Trophoblast cell (in vitro differentiated cells and primary cell): ENCODE results near the gene PDE10A.

ENCODE experiments used
- DNase-seq, 2 donors: peaks; one replicate each; pipeline ENCODE4 v3.0.0-alpha.2; 2016
- H2AFZ ChIP-seq: 2 replicates; pipeline ENCODE4 v1.6.1; 2013; ENCODE audit warnings: low read length, moderate library complexity, mild to moderate bottlenecking; ENCODE audit not compliant: insufficient read depth, poor library complexity
- H2AK5ac ChIP-seq: 2 replicates; pipeline ENCODE4 v1.6.1; 2013; ENCODE audit warnings: mild to moderate bottlenecking, low read length
- H2BK120ac ChIP-seq: 2 replicates; pipeline ENCODE4 v1.6.1; 2013; ENCODE audit warnings: low read length, mild to moderate bottlenecking, moderate library complexity; ENCODE audit not compliant: insufficient read depth, poor library complexity
- H2BK12ac ChIP-seq: 2 replicates; pipeline ENCODE4 v1.6.1; 2013; ENCODE audit warnings: mild to moderate bottlenecking, low read length, moderate library complexity
- H2BK5ac ChIP-seq: 2 replicates; pipeline ENCODE4 v1.6.1; 2013; ENCODE audit warnings: low read length, low read depth, moderate library complexity, mild to moderate bottlenecking; ENCODE audit not compliant: poor library complexity
- H3K14ac ChIP-seq: 2 replicates; pipeline ENCODE4 v1.6.1; 2013; ENCODE audit warnings: mild to moderate bottlenecking, low read length
- H3K18ac ChIP-seq: 2 replicates; pipeline ENCODE4 v1.6.1; 2013; ENCODE audit warnings: mild to moderate bottlenecking, low read length
- H3K23ac ChIP-seq: 2 replicates; pipeline ENCODE4 v1.6.1; 2013; ENCODE audit warnings: low read length
- H3K27ac ChIP-seq: 2 replicates; pipeline ENCODE4 v1.5.1; 2013; ENCODE audit warnings: low read depth, mild to moderate bottlenecking, inconsistent platforms, low read length, moderate library complexity
- H3K27me3 ChIP-seq: 2 replicates; pipeline ENCODE4 v1.6.1; 2013; ENCODE audit warnings: inconsistent platforms, mild to moderate bottlenecking, low read length, moderate library complexity; ENCODE audit not compliant: insufficient read depth
- H3K36me3 ChIP-seq, 2 experiments: 1 replicate in 1 of 2; 2 replicates in 1 of 2; pipeline ENCODE4 v1.6.1; 2013; ENCODE audit warnings: low read length in 2 of 2, mild to moderate bottlenecking in 2 of 2, moderate library complexity in 1 of 2; ENCODE audit not compliant: insufficient read depth in 2 of 2, control insufficient read depth in 1 of 2
- H3K4ac ChIP-seq: 2 replicates; pipeline ENCODE4 v1.6.1; 2013; ENCODE audit warnings: low read depth, mild to moderate bottlenecking, low read length, moderate library complexity
- H3K4me1 ChIP-seq, 2 experiments: 1 replicate in 1 of 2; 2 replicates in 1 of 2; pipeline ENCODE4 v1.6.1; 2013; ENCODE audit warnings: low read length in 2 of 2, mild to moderate bottlenecking in 2 of 2, moderate library complexity in 1 of 2; ENCODE audit not compliant: insufficient read depth in 2 of 2, control insufficient read depth in 1 of 2
- H3K4me2 ChIP-seq: 2 replicates; pipeline ENCODE4 v1.6.1; 2013; ENCODE audit warnings: inconsistent platforms, mild to moderate bottlenecking, low read length, moderate library complexity
- H3K4me3 ChIP-seq: 2 replicates; pipeline ENCODE4 v1.5.1; 2013; ENCODE audit warnings: mild to moderate bottlenecking, low read depth, low read length, inconsistent platforms
- H3K79me1 ChIP-seq: one replicate; pipeline ENCODE4 v1.6.1; 2013; ENCODE audit warnings: low read length
- H3K79me2 ChIP-seq: 2 replicates; pipeline ENCODE4 v1.6.1; 2013; ENCODE audit warnings: low read length, mild to moderate bottlenecking; ENCODE audit not compliant: control insufficient read depth, insufficient read depth, poor library complexity
- H3K9ac ChIP-seq: 2 replicates; pipeline ENCODE4 v1.6.1; 2013; ENCODE audit warnings: mild to moderate bottlenecking, low read length
- H3K9me3 ChIP-seq: 2 replicates; pipeline ENCODE4 v1.6.1; 2013; ENCODE audit warnings: low read depth, mild to moderate bottlenecking, control low read depth, inconsistent platforms, low read length; ENCODE audit not compliant: insufficient read depth
- H4K12ac ChIP-seq: 2 replicates; pipeline ENCODE4 v1.6.1; 2013; ENCODE audit warnings: low read depth, mild to moderate bottlenecking, low read length, moderate library complexity
- H4K8ac ChIP-seq: 2 replicates; pipeline ENCODE4 v1.6.1; 2013; ENCODE audit warnings: low read depth, mild to moderate bottlenecking, low read length, moderate library complexity
- H4K91ac ChIP-seq: one replicate; pipeline ENCODE4 v1.6.1; 2013; ENCODE audit warnings: low read depth, mild to moderate bottlenecking, low read length, moderate library complexity
- WGBS: extraction: QIAGEN DNeasy Blood & Tissue Kit; methylation state at CpG from one replicate; pipeline ENCODE4 v1.1.7; 2013; ENCODE audit warnings: missing lambda C conversion rate; ENCODE audit not compliant: insufficient read length, insufficient coverage; ENCODE audit errors: extremely low coverage; 5-methylcytosine and 5-hydroxymethylcytosine counted together

Gene PDE10A

DNA sequence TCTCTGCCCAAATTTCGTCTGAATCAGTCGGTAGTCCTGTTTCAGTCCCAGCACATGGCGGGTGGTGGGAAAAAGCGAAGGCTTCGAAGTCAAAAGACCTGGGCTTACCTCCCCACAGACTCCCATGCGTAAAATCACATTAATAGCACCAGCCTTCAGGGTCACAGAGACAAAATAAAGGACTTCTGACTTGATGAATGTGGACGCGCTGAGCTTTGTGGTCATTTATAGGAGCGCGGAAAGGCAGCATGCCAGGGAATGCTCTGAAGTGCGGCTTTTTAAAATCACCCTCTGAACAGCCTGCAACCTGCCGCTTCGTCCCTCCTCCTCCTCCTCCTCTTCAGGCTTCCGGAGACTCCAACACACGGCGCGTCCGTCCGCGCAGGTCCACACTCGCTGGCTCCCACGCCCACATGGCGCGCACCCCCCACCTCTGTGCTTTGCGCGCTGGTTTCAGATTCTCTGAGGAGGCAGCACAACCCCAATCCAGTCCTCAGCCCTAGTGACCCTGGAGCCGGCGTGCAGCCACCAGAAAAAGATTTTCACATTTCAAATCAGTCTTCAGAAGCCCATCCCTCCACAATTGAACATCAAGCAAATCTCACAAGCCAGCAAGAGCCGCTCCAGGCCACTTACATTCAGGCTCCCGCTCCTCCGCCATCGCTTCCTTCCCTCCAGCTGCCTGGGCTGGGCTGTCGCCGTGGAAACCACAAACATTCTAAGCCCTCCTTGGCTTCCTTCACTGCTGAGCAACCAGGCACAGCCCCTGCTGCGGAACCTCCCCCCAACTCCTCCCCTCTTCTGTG, 353.9 kb downstream of the PDE10A start, which contains the start of gene C6orf118:
C6orf118 (minus strand) TSS at position 680 of the 806 bp plus-strand sequence; CDS start at position 661, 19 bp downstream.
- Histone ChIP-seq H4K12ac (no peak within 1 kb of the TSS), H3K9ac (no peak within 1 kb of the TSS), H3K18ac (no peak within 1 kb of the TSS), H2AK5ac (no peak within 1 kb of the TSS), H3K4me3 (no peak within 1 kb of the TSS), H3K27ac (no peak within 1 kb of the TSS), H2BK12ac (no peak within 1 kb of the TSS), H4K91ac (no peak within 1 kb of the TSS), H3K4me1 (peaks cover 0 to 2% of the 10 kb centered on the region in 2 experiments), H2BK120ac (no peak within 1 kb of the TSS), H3K27me3 (no peaks in the 10 kb centered on the region), H3K4ac (no peak within 1 kb of the TSS), H3K9me3 (peaks cover 1% of the 10 kb centered on the region), H2AFZ (peak within 1 kb of the TSS; percentile 56), H2BK5ac (no peak within 1 kb of the TSS), H3K23ac (no peak within 1 kb of the TSS), H3K36me3 (no peaks in the 10 kb centered on the region), H3K79me1 (no peaks in the 10 kb centered on the region), H4K8ac (no peak within 1 kb of the TSS), H3K14ac (no peak within 1 kb of the TSS), H3K4me2 (peak within 1 kb of the TSS; percentile 95), H3K79me2 (no peaks in the 10 kb centered on the region)
- DNase-seq, result peak; percentile 62 to 76
- no CpG with 5 or more reads among the region's 35 CpGs for WGBS

DNA sequence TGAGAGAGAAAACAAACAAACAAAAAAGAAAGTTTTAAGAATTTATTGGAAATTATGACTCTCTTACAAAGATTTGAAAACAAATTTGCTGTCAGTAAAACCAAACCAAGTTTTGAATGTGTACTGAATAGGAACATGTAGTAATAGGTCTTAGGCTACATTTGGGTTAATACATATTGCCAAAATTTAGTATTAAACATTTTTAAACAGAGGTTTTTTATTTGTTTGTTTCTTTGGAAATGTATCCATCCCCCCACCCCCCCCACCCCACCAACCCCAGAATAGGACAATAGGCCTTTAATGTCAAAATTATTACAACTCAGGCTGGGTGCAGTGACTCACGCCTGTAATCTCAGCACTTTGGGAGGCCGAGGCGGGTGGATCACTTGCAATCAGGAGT, 356.1 kb downstream of the PDE10A start:
- Histone ChIP-seq H3K27ac (no peak overlapping the region), H3K9me3 (no peaks in the 10 kb centered on the region), H3K27me3 (no peaks in the 10 kb centered on the region), H4K91ac (no peak overlapping the region), H3K79me2 (no peaks in the 10 kb centered on the region), H2BK12ac (no peak overlapping the region), H2AFZ (no peak overlapping the region), H2BK5ac (no peak overlapping the region), H3K18ac (no peak overlapping the region), H4K12ac (no peak overlapping the region), H2AK5ac (no peak overlapping the region), H3K4ac (no peak overlapping the region), H3K79me1 (no peaks in the 10 kb centered on the region), H3K23ac (no peak overlapping the region), H3K4me3 (no peak overlapping the region), H3K9ac (no peak overlapping the region), H3K4me2 (no peak overlapping the region), H3K14ac (no peak overlapping the region), H3K36me3 (no peaks in the 10 kb centered on the region), H2BK120ac (no peak overlapping the region), H4K8ac (no peak overlapping the region), H3K4me1 (peaks cover 0 to 2% of the 10 kb centered on the region in 2 experiments)
- WGBS, result no CpG with 5 or more reads among the region's 3 CpGs
- DNase-seq, result no peak

GRCh38 chr6:165301372-165302246, 361.4 kb downstream of the PDE10A start:
- Histone ChIP-seq H3K4me2 (no peak overlapping the region), H2BK12ac (no peak overlapping the region), H4K12ac (no peak overlapping the region)

GRCh38 chr6:165300422-165300936, 362.6 kb downstream of the PDE10A start:
- Histone ChIP-seq H3K4ac (no peak overlapping the region), H3K27ac (no peak overlapping the region), H3K9ac (no peak overlapping the region), H4K8ac (no peak overlapping the region), H3K14ac (no peak overlapping the region), H2BK120ac (no peak overlapping the region), H2BK12ac (no peak overlapping the region), H3K9me3 (no peaks in the 10 kb centered on the region), H2BK5ac (no peak overlapping the region), H2AK5ac (no peak overlapping the region), H3K4me3 (no peak overlapping the region), H3K4me1 (no peaks in the 10 kb centered on the region), H3K79me2 (no peaks in the 10 kb centered on the region), H3K36me3 (no peaks in the 10 kb centered on the region), H3K27me3 (no peaks in the 10 kb centered on the region), H4K12ac (no peak overlapping the region), H3K18ac (no peak overlapping the region), H2AFZ (no peak overlapping the region), H3K23ac (no peak overlapping the region), H3K4me2 (no peak overlapping the region), H4K91ac (no peak overlapping the region), H3K79me1 (no peaks in the 10 kb centered on the region)
- WGBS, result no CpG with 5 or more reads among the region's 13 CpGs
- no peak for DNase-seq

More at GRCh38 chr6:165301372-165302246, 361.4 kb downstream of the PDE10A start:
- DNase-seq, result no peak
- Histone ChIP-seq H3K9me3 (no peaks in the 10 kb centered on the region), H4K91ac (no peak overlapping the region), H3K4me3 (no peak overlapping the region), H3K27me3 (no peaks in the 10 kb centered on the region), H2BK120ac (no peak overlapping the region), H3K14ac (no peak overlapping the region), H3K4ac (no peak overlapping the region), H3K79me2 (no peaks in the 10 kb centered on the region), H4K8ac (no peak overlapping the region), H3K27ac (no peak overlapping the region), H2BK5ac (no peak overlapping the region), H3K9ac (no peak overlapping the region), H3K4me1 (no peaks in the 10 kb centered on the region), H3K23ac (no peak overlapping the region), H3K79me1 (no peaks in the 10 kb centered on the region), H3K36me3 (no peaks in the 10 kb centered on the region), H2AFZ (no peak overlapping the region), H2AK5ac (no peak overlapping the region), H3K18ac (no peak overlapping the region)
- no CpG with 5 or more reads among the region's 38 CpGs for WGBS
